ENCODE measurements around the gene NRL.

DNA sequence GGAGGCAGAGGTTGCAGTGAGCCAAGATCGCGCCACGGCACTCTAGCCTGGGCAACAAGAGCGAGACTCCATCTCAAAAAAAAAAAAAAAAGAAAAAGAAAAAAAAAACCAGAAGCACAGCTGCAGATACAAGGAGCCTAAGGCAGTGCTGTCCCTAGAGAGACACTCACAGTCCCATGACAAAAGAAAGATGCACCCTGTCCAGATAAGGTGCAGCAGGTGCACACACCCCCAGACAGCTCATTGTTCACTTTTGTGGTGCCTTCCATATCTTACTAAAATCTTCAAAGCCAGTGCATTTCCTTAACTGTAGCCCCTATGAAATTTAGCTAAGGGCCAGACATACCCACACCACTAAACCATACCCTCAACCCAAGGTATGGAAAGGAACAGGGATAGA, 7.7 kb upstream of the NRL start:
- TF ChIP-seq POLR2A (IDR thresholded peaks at IDR 0.05) (no peak), POLR2AphosphoS5 (IDR thresholded peaks at IDR 0.05) (no peak), EP300 (IDR thresholded peaks at IDR 0.05; ENCODE audit: low read depth) (no peak)
- TF ChIP-seq, protein P1, sequence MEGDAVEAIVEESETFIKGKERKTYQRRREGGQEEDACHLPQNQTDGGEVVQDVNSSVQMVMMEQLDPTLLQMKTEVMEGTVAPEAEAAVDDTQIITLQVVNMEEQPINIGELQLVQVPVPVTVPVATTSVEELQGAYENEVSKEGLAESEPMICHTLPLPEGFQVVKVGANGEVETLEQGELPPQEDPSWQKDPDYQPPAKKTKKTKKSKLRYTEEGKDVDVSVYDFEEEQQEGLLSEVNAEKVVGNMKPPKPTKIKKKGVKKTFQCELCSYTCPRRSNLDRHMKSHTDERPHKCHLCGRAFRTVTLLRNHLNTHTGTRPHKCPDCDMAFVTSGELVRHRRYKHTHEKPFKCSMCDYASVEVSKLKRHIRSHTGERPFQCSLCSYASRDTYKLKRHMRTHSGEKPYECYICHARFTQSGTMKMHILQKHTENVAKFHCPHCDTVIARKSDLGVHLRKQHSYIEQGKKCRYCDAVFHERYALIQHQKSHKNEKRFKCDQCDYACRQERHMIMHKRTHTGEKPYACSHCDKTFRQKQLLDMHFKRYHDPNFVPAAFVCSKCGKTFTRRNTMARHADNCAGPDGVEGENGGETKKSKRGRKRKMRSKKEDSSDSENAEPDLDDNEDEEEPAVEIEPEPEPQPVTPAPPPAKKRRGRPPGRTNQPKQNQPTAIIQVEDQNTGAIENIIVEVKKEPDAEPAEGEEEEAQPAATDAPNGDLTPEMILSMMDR (IDR thresholded peaks at IDR 0.05), result no peak

Data from transverse colon (tissue), 4 donors.